ENCODE data around the gene RIN3.
A peak's percentile ranks its signal among the peaks of the same experiment; 100 is the strongest.
"Not testable (repeated sequence)": the region's sequence is repeated elsewhere in the genome, so short reads cannot be mapped to it uniquely, and the experiment has no call there.

RIN3 gene

GRCh38 chr14:92675976-92676375 lies 162.4 kb downstream of the RIN3 start:
- no peak for DNase-seq

GRCh38 chr14:92676403-92677086 lies 163.0 kb downstream of the RIN3 start:
- DNase-seq, result no peak

GRCh38 chr14:92677087-92677668 lies 163.6 kb downstream of the RIN3 start:
- peak; percentile 84 for DNase-seq

DNA sequence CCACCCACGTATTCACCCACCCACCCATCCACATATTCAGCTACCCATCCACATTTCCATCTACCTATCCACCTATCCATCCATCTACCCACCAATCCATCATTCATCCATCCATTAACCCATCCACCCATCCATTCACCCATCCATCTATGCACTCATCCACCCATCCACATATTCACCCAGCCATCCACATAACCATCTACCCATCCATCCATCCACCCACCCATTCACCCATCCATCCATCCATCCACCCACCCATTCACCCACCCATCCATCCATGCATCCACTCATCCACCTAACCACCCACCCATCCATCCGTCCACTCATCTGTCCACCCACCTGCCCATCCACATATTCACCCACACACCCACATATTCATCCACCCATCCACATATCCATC lies 164.4 kb downstream of the RIN3 start:
- DNase-seq, result no peak

GRCh38 chr14:92678766-92679165 lies 165.2 kb downstream of the RIN3 start:
- no peak for DNase-seq

DNA sequence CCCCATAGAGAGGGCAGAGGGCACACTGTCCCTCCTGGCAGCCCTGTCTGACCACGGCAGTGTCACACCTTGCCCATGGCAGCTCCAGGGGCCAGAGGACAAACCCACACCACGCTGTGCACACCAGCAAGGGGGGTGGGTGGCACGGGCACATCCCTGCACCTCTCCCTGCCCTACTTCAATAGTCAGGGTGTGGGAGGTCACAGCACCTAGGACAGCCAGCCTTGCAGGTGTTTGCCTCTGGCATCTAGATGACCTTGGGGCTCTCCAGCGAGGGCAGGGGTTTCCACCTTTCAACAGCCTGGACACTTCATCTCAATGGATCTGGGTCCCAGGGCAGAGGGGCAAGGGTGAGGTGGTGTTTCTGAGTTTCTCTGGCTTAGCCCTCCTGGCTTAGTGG lies 165.7 kb downstream of the RIN3 start:
- no peak for DNase-seq

DNA sequence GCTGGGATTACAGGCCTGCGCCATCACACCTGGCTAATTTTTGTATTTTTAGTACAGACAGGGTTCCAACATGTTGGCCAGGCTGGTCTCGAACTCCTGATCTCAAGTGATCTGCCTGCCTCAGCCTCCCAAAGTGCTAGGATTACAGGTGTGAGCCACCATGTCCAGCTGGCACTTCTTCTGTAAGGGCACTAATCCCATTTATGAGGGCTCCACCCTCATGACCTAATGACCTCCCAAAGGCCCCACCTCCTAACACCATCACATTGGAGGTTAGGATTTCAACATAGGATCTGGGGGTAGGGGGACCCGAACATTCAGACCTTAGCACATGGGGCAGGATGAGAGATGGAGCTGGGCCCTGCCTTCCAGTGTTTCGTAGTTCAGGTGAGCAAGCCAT lies 166.7 kb downstream of the RIN3 start:
- not testable (repeated sequence) for DNase-seq

GRCh38 chr14:92680781-92681650 lies 167.4 kb downstream of the RIN3 start:
- peak; percentile 82 for DNase-seq

GRCh38 chr14:92683041-92683440 lies 169.5 kb downstream of the RIN3 start:
- no peak for DNase-seq

DNA sequence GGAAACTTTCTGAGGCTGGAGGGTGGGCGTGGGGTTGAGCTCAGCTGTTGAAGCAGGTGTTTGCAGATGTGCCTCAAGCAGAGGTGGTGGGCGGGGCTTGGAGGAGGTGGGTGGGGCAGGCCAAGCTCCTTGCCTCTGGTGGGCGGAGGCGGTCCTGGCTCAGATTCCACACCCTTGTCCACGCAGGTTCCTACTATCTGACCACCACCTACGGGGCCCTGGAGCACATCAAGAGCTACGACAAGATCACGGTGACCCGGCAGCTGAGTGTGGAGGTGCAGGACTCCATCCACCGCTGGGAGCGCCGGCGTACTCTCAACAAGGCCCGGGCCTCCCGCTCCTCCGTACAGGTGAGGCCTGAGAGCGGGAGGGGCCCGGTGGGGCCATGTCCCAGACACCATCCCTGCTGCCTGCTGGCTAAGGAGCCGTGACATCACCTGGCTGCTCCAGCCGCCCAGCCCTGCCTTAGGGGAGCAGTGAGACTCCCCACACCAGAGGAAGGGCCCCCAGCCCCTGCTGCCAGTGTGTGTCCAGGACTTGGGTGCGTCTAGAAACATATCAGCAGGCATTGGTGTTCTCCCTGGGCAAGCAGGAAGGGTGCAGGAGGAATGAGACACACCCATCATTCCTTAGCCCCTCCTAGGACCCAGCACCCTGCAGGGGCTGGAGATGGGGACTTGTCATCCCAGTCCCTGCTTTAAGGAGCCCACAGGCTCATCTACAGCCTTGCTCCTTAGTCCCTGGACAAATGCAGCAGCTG lies 171.4 kb downstream of the RIN3 start:
- DNase-seq, result no peak

DNA sequence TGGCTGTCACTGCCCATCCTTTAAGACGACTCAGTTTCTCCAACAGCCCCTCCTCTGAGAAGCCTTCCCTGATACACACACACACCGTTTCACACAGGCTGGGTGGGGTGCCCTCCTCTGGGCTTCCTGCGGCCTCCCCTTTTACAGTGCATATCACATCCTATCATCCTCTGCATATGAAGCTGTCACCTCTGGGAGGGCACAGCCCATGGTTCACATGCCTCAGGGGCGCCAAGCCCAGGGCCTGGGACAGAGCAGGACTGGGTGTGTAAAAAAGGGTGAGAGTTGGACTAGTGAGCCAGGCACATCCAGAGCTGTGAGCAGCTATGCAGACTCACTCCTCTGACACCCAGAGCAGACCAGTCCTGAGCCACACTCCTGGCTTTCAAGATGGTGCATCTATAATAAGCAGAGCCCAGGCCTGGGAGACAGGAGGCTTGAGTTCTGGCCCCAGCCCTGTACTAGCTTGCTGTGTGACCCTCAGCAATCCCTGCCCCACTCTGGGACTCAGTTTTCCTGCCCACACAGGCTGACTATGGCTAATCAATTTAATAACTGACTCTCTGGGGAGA lies 172.3 kb downstream of the RIN3 start:
- DNase-seq, result no peak

- no peak for DNase-seq
Measured at GRCh38 chr14:92686411-92686899, 172.9 kb downstream of the RIN3 start.

- peak; percentile 68 for DNase-seq
Measured at GRCh38 chr14:92686900-92687427, 173.4 kb downstream of the RIN3 start.

GRCh38 chr14:92687681-92688433 lies 174.3 kb downstream of the RIN3 start:
- no peak for DNase-seq

DNA sequence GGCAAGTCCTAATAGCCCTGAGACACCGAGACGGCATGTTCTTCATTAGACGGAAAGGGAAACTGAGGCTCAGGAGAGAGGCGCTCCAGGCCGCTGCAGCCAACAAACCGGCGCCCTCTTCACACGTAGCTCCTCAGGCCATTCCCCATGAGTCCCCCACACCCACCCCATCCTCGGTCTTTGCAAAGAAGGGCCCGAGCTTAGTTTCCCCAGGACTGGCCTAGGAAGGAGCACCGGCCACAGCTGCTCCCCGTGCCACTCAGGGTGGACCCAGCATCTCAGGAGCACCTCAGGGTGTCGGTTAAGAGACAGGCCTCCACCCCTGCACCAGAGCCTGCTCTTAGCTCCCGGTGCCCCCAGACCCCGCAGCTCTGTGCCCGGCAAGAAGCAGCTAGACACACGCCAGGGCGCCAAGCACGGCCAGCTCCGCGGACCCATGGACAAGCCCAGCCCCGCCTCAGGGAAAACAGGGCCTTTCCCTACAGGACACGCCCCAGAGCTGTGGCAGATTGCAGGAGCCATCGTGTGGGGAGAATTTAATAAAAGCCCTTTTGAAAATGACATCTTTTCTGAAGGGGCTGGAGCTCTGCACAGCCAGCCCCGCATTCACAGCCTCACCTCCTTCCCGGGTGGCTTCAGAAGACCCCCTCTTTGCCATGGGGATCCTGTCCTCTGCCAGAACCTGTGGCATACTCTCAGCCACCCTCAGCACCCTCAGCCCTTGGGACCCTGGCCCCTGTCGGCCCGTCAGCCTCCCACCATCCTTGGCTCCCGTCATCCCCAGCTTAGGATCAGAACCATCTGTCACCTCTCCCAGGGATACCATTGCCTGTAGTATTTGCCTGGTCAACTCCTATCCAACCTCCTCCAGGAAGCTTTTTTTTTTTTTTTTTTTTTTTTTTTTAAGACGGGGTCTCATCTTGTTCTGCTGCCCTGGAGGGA lies 175.1 kb downstream of the RIN3 start:
- no peak for DNase-seq

GRCh38 chr14:92690171-92691011 lies 176.8 kb downstream of the RIN3 start:
- DNase-seq, result peak; percentile 37

GRCh38 chr14:92692822-92693226 lies 179.2 kb downstream of the RIN3 start:
- DNase-seq, result peak; percentile 36

DNA sequence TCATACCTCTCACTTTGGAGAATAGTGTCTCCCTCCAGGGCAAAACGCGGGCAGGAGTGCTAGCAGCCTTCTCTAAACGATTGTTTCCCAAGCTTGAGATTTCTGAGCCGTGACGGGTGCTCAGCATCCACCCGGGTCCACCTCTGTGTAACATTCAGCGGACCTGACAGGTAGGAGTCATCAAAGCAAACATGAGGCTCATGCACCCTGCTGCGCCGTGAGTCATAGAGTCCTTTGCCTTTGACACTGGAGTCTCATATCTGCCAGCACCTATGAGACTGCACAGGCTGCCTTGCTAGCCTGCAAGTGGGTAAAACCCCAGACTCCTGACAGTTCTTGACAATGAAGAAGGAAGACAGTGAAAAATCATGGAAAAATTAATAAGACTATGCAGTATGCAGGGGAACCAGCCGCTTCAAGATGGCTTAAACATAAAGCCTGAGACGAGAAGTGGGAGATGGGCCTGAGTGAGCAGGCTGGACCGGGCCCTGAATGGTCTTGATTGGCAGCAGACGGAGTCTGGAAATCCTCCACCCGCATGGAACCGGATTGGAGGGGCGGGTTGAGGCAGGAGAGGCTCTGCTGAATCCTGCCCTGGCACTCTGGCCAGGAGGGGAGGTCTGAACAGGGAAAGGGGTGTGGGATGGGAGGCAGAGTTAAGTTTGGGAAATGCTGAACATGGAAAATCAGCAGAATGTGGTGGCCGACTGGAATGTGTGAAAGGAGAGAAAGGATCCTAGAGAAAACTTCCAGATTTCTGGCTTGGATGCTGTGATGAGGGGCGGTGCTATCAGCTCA lies 180.6 kb downstream of the RIN3 start:
- DNase-seq, result peak; percentile 38

DNA sequence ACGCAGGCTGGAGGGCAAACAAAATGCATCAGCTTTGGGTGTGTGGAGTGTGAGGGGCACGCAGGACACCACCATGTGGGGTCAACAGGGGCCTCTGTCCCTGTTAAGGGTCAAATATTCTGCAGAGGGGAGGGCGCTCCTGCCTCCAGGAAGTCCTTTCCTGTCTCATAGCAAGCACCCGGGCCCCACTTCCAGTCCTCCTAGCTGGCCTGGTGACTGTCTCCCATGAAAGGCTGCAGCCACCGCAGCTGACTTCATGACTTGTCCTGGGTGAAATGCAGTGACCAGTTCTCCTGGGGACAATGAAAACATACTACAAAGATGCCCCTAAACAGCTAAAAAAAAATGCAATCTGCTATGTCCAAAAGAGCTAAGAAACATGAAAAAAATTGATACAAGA lies 181.2 kb downstream of the RIN3 start:
- DNase-seq, result no peak
